Mammary epithelial cell (primary cell): ENCODE results near the gene GPC6.

ENCODE experiments used
- EZH2 ChIP-seq: IDR thresholded peaks from 2 replicates; pipeline ENCODE4 v1.6.1; 2012; ENCODE audit warnings: low read length, inconsistent platforms, borderline replicate concordance
- TF ChIP-seq, protein P1 (sequence below), 2 donors: IDR thresholded peaks in 1 of 2; conservative IDR thresholded peaks in 1 of 2; 2 replicates each; pipeline ENCODE4 v1.5.1; 2011 to 2012; ENCODE audit warnings: inconsistent platforms in 2 of 2, low read length in 2 of 2, mild to moderate bottlenecking in 2 of 2, control low read depth in 1 of 2, low read depth in 1 of 2; ENCODE audit not compliant: insufficient read depth in 1 of 2; ENCODE audit errors: extremely low read depth in 1 of 2

DNA sequence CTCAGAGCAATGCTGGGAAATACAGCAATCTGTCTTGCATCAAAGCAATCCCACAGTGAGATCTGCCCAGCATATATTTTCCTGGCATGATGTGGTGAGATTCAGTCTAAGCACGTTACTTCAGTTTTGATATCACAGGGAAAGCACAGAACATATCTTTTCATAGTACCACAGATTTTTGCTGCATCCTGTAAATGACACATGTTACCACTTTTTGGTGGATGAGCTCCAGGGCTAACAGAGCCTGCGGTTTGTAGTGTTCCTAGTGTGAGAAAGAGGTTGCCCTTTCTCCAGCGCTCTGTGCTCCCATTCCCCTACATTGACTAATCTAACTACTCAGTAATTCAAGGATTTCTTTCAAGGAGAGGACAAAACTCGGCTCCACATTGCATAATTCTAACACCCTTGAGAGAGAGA, 409.0 kb downstream of the GPC6 start:
- TF ChIP-seq, protein P1, sequence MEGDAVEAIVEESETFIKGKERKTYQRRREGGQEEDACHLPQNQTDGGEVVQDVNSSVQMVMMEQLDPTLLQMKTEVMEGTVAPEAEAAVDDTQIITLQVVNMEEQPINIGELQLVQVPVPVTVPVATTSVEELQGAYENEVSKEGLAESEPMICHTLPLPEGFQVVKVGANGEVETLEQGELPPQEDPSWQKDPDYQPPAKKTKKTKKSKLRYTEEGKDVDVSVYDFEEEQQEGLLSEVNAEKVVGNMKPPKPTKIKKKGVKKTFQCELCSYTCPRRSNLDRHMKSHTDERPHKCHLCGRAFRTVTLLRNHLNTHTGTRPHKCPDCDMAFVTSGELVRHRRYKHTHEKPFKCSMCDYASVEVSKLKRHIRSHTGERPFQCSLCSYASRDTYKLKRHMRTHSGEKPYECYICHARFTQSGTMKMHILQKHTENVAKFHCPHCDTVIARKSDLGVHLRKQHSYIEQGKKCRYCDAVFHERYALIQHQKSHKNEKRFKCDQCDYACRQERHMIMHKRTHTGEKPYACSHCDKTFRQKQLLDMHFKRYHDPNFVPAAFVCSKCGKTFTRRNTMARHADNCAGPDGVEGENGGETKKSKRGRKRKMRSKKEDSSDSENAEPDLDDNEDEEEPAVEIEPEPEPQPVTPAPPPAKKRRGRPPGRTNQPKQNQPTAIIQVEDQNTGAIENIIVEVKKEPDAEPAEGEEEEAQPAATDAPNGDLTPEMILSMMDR (conservative IDR thresholded peaks at IDR 0.05 in 1 of 2, IDR thresholded peaks at IDR 0.05 in 1 of 2; ENCODE audit: extremely low read depth in 1 of 2, insufficient read depth in 1 of 2, low read depth in 1 of 2, low read length in 2 of 2): no peak
- TF ChIP-seq EZH2: no peak
